ENCODE data around the gene SUSD6.

DNA sequence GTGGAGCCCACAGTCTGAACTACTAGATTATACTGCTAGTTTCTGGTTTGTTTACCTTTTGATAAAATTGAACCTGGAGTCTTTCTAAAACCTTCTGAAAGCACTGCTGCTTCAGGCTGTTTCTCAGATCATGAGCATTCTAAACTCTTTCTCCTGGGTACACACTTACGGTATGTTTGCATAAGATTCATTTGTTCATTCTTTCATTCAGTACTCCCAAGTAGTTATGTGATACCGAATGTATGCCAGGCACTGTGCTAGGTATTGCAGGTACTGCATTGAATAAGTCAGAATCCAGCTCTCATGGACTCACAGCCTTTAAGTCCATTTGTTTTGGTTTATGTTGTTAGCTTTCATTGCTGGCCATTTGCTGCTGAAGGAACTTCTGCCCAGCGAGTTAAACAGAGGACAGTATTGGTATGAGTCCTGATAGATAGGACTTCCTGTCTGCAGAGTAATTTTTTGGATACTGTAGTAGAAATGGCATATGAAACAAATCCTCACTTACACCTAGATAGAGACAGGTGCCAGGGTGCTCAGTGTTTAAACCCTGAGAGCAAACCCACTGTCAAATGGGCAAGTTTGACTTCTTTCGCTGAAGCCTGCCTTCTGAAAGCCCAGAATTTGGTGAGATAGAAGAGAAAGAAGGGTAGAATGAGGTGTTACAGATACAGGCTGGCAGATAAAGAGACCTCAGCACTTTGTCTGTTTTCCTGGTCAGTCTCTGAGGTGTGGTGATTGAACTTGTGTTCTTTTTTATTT is 2.1 kb downstream of the SUSD6 start:
- TF ChIP-seq, protein P1, sequence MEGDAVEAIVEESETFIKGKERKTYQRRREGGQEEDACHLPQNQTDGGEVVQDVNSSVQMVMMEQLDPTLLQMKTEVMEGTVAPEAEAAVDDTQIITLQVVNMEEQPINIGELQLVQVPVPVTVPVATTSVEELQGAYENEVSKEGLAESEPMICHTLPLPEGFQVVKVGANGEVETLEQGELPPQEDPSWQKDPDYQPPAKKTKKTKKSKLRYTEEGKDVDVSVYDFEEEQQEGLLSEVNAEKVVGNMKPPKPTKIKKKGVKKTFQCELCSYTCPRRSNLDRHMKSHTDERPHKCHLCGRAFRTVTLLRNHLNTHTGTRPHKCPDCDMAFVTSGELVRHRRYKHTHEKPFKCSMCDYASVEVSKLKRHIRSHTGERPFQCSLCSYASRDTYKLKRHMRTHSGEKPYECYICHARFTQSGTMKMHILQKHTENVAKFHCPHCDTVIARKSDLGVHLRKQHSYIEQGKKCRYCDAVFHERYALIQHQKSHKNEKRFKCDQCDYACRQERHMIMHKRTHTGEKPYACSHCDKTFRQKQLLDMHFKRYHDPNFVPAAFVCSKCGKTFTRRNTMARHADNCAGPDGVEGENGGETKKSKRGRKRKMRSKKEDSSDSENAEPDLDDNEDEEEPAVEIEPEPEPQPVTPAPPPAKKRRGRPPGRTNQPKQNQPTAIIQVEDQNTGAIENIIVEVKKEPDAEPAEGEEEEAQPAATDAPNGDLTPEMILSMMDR (IDR thresholded peaks at IDR 0.05) = no peak
- TF ChIP-seq POLR2A (IDR thresholded peaks at IDR 0.05) = no peak
